Endothelial cell (in vitro differentiated cells): ENCODE measurements around the gene KCNK7. TPM values are rescaled to one million over a fixed set of nuclear protein-coding genes. Genes with fewer than 3 reads are reported as not detected.
A peak's percentile ranks its signal among the peaks of the same experiment; 100 is the strongest.

ENCODE experiments used
- DNase-seq: peaks from one replicate; pipeline ENCODE4 v3.0.0; 2021; ENCODE audit warnings: low spot score
- H3K27ac Mint-ChIP-seq: one replicate; pipeline ENCODE4 v1.8.0; 2021; ENCODE audit warnings: mixed read lengths, inconsistent platforms; ENCODE audit not compliant: unreplicated experiment
- H3K27me3 Mint-ChIP-seq: one replicate; pipeline ENCODE4 v1.8.0; 2021; ENCODE audit warnings: mild to moderate bottlenecking, moderate library complexity, mixed read lengths, inconsistent platforms; ENCODE audit not compliant: unreplicated experiment
- H3K36me3 Mint-ChIP-seq: one replicate; pipeline ENCODE4 v1.8.0; 2021; ENCODE audit warnings: mild to moderate bottlenecking, low read depth, mixed read lengths, inconsistent platforms; ENCODE audit not compliant: unreplicated experiment
- H3K4me1 Mint-ChIP-seq: one replicate; pipeline ENCODE4 v1.8.0; 2021; ENCODE audit warnings: mild to moderate bottlenecking, mixed read lengths, inconsistent platforms; ENCODE audit not compliant: unreplicated experiment
- H3K4me3 Mint-ChIP-seq: one replicate; pipeline ENCODE4 v1.8.0; 2021; ENCODE audit warnings: mild to moderate bottlenecking, mixed read lengths, inconsistent platforms; ENCODE audit not compliant: unreplicated experiment
- H3K9me3 Mint-ChIP-seq: one replicate; pipeline ENCODE4 v1.8.0; 2021; ENCODE audit warnings: mixed read lengths, inconsistent platforms; ENCODE audit not compliant: unreplicated experiment
- total RNA-seq: library from RNA; stranded (reverse); fragmentation: NEBNext Ultra II Directional; extraction: Animal tissue kit (Norgen Biotek cat#: 25700); gene quantifications from one replicate; pipeline ENCODE4 v1.2.1, GENCODE V29; 2021; ENCODE audit not compliant: unreplicated experiment
- TF ChIP-seq, protein P1 (sequence below): fragments of 200-600 bp; sonication (generic); IDR thresholded peaks from one replicate; pipeline ENCODE4 v1.5.0; 2021; ENCODE audit warnings: antibody characterized with exemption; ENCODE audit not compliant: unreplicated experiment

KCNK7 gene
- total RNA-seq, 1 donor from 2014 or later: 2.0 TPM

GRCh38 chr11:65586676-65587075 is 8.9 kb downstream of the KCNK7 start:
- Mint-ChIP-seq H3K4me3 (no peak overlapping the region), H3K27ac (peak overlapping the region; percentile 31), H3K36me3 (peaks cover 11% of the 10 kb centered on the region), H3K9me3 (no peaks in the 10 kb centered on the region), H3K4me1 (peaks cover 4% of the 10 kb centered on the region), H3K27me3 (peaks cover 47% of the 10 kb centered on the region)
- no peak for DNase-seq
- TF ChIP-seq, protein P1, sequence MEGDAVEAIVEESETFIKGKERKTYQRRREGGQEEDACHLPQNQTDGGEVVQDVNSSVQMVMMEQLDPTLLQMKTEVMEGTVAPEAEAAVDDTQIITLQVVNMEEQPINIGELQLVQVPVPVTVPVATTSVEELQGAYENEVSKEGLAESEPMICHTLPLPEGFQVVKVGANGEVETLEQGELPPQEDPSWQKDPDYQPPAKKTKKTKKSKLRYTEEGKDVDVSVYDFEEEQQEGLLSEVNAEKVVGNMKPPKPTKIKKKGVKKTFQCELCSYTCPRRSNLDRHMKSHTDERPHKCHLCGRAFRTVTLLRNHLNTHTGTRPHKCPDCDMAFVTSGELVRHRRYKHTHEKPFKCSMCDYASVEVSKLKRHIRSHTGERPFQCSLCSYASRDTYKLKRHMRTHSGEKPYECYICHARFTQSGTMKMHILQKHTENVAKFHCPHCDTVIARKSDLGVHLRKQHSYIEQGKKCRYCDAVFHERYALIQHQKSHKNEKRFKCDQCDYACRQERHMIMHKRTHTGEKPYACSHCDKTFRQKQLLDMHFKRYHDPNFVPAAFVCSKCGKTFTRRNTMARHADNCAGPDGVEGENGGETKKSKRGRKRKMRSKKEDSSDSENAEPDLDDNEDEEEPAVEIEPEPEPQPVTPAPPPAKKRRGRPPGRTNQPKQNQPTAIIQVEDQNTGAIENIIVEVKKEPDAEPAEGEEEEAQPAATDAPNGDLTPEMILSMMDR: no peak

GRCh38 chr11:65586247-65586630 is 9.4 kb downstream of the KCNK7 start:
- TF ChIP-seq, protein P1: no peak
- peaks cover 46% of the 10 kb centered on the region for H3K27me3 Mint-ChIP-seq

DNA sequence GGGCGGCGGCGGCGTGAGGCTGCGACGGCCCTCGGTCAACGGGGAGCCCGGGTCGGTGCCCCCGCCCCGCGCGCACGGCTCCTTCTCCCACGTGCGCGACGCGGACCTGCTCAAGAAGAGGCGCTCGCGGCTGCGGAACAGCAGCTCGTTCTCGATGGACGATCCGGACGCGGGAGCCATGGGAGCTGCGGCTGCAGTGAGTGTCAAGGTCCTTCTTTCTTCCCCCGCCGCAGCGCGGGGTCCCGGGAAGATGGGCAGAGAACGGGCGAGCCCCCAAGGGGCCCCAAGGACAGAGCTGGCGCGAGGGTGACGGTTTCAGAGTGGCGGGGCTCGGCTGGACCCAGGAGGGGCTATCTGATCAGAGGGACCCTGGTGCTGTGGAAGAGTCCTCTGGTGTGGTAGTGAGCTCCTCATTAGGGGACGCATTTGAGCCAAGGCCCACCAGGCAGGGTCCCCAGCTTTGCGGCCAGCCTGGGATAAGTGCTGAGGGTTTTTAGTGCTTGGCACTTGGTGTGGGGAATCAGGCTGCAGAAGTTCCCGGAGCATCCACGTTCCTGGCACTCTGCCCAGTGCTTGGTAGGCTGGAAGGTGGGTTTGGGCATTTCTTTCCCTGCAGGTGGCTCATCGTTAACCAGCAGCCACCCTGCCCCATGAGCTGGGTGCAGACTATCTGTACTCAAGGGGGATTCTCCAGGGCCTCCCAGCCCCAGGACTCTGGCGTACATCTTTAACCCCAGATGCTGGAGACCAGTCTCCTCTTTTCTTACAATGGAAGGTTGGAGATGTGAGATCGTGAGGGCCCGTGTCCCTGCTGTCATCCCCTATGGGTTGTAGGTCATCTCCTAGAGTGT is 10.0 kb downstream of the KCNK7 start:
- H3K36me3 Mint-ChIP-seq: peaks cover 11% of the 10 kb centered on the region
- no peak for DNase-seq
- H3K4me1 Mint-ChIP-seq: peaks cover 4% of the 10 kb centered on the region
- H3K9me3 Mint-ChIP-seq: no peaks in the 10 kb centered on the region
- TF ChIP-seq, protein P1: no peak
- no peak overlapping the region for H3K27ac Mint-ChIP-seq
- H3K4me3 Mint-ChIP-seq: peak overlapping the region; percentile 47
- peaks cover 43% of the 10 kb centered on the region for H3K27me3 Mint-ChIP-seq

More at GRCh38 chr11:65586247-65586630, 9.4 kb downstream of the KCNK7 start:
- Mint-ChIP-seq H3K36me3 (peaks cover 11% of the 10 kb centered on the region), H3K4me1 (peaks cover 4% of the 10 kb centered on the region), H3K27ac (peak overlapping the region; percentile 31), H3K9me3 (no peaks in the 10 kb centered on the region), H3K4me3 (peak overlapping the region; percentile 47)
- no peak for DNase-seq

- DNase-seq: no peak
- no peaks in the 10 kb centered on the region for H3K9me3 Mint-ChIP-seq
- no peak overlapping the region for H3K27ac Mint-ChIP-seq
- H3K4me3 Mint-ChIP-seq: no peak overlapping the region
- TF ChIP-seq, protein P1: no peak
- peaks cover 9% of the 10 kb centered on the region for H3K36me3 Mint-ChIP-seq
- peaks cover 39% of the 10 kb centered on the region for H3K27me3 Mint-ChIP-seq
- H3K4me1 Mint-ChIP-seq: peaks cover 4% of the 10 kb centered on the region
Measured at GRCh38 chr11:65584723-65585171, 10.9 kb downstream of the KCNK7 start.

GRCh38 chr11:65584106-65584505 is 11.5 kb downstream of the KCNK7 start:
- TF ChIP-seq, protein P1: no peak
- no peak overlapping the region for H3K27ac Mint-ChIP-seq
- H3K4me1 Mint-ChIP-seq: peaks cover 4% of the 10 kb centered on the region
- DNase-seq: no peak
- H3K36me3 Mint-ChIP-seq: peaks cover 9% of the 10 kb centered on the region
- H3K27me3 Mint-ChIP-seq: peaks cover 42% of the 10 kb centered on the region
- no peaks in the 10 kb centered on the region for H3K9me3 Mint-ChIP-seq
- H3K4me3 Mint-ChIP-seq: no peak overlapping the region
